Measurements from ENCODE around the gene ZNF605. TPM values are rescaled to one million over a fixed set of nuclear protein-coding genes. Genes with fewer than 3 reads are reported as not detected.
A peak's percentile ranks its signal among the peaks of the same experiment; 100 is the strongest.
"Not testable (repeated sequence)": the region's sequence is repeated elsewhere in the genome, so short reads cannot be mapped to it uniquely, and the experiment has no call there.

Gene ZNF605
- total and polyA plus RNA-seq, 4 donors = 2.1 to 17.3 (median 7.3) TPM

- Histone ChIP-seq H3K36me3 (ENCODE audit: control insufficient read depth in 4 of 4, insufficient read depth in 4 of 4, low read length in 4 of 4) (peaks cover 2 to 16% (median 9%) of the 10 kb centered on the region in 4 donors), H3K9ac (ENCODE audit: insufficient read depth in 1 of 2, low read length in 2 of 2) (no peak overlapping the region), H3K27ac (ENCODE audit: low read depth in 1 of 2, low read length in 1 of 2) (peak overlapping the region in 1 of 2 donors; percentile 3), H3K4me1 (ENCODE audit: control insufficient read depth in 5 of 5, insufficient read depth in 5 of 5, low read length in 5 of 5) (peaks cover 0 to 4% (median 0%) of the 10 kb centered on the region in 5 donors), H3K4me3 (no peak overlapping the region), H3K27me3 (ENCODE audit: control insufficient read depth in 3 of 3, insufficient read depth in 3 of 3, low read length in 2 of 3) (no peaks in the 10 kb centered on the region), H3K9me3 (ENCODE audit: control insufficient read depth in 4 of 4, insufficient read depth in 3 of 4, low read length in 3 of 4) (peaks cover 0 to 3% (median 0%) of the 10 kb centered on the region in 4 donors)
- no peak for ATAC-seq (ENCODE audit: insufficient read depth, low FRiP score)
- no peak for TF ChIP-seq CTCF (IDR thresholded peaks at IDR 0.05; ENCODE audit: control extremely low read depth, extremely low read depth)
- peak in 1 of 3 donors; percentile 33 for DNase-seq
- WGBS, 2 donors = 64% methylated on average over 7 of the region's 7 CpGs
These were observed 74.3 kb downstream of the ZNF605 start for GRCh38 chr12:132881818-132882217.

- not testable (repeated sequence) for H3K9me3 ChIP-seq (ENCODE audit: control insufficient read depth in 4 of 4, insufficient read depth in 3 of 4, low read length in 3 of 4); H3K4me3 ChIP-seq; ATAC-seq (ENCODE audit: insufficient read depth, low FRiP score); DNase-seq; H3K27ac ChIP-seq (ENCODE audit: low read depth in 1 of 2, low read length in 1 of 2); H3K4me1 ChIP-seq (ENCODE audit: control insufficient read depth in 5 of 5, insufficient read depth in 5 of 5, low read length in 5 of 5); H3K9ac ChIP-seq (ENCODE audit: insufficient read depth in 1 of 2, low read length in 2 of 2); H3K27me3 ChIP-seq (ENCODE audit: control insufficient read depth in 3 of 3, insufficient read depth in 3 of 3, low read length in 2 of 3)
- 92 to 96% methylated on average over 16 to 21 of the region's 21 CpGs for WGBS, 2 donors
- peaks cover 11 to 46% (median 16%) of the 10 kb centered on the region in 4 donors for H3K36me3 ChIP-seq (ENCODE audit: control insufficient read depth in 4 of 4, insufficient read depth in 4 of 4, low read length in 4 of 4)
These were observed 81.5 kb downstream of the ZNF605 start for GRCh38 chr12:132874620-132875019.

DNA sequence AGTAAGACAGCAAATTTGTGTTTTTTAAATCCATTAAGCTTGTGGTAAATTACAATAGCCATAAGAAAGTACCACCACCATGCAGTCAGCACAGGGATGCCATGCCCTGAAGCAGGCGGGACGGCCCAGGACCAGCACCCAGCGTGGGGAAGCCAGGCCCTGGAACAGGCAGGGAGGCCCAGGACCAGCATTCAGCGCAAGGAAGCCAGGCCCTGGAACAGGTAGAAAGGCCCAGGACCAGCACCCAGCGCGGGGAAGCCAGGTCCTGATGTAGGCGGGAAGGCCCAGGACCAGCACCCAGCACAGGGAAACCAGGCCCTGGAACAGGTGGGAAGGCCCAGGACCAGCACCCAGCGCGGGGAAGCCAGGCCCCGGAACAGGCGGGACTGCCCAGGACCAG, 81.9 kb downstream of the ZNF605 start:
- DNase-seq (no peak), ATAC-seq (ENCODE audit: insufficient read depth, low FRiP score) (no peak)

DNA sequence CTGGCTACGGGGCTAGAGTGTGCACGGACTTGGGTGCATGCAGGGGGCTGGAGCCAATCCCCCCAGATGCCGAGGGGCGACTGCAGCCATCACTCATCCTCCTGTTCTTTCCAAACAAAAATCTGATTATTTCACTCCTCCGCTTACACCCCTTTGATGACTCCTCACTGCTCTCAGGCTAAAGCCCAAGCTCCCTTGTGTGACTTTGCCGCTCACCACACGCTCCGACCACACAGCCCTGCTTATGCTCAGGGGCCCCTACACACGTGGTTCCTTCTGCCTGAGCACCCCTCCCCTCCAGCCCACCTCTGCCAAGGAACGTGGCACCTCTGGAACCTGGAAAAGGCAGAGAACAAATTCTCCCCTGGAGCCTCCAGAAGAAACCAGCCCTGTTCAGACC, 82.4 kb downstream of the ZNF605 start:
- no peak overlapping the region for H3K9ac ChIP-seq (ENCODE audit: insufficient read depth in 1 of 2, low read length in 2 of 2)
- H3K27ac ChIP-seq (ENCODE audit: low read depth in 1 of 2, low read length in 1 of 2) = no peak overlapping the region
- peaks cover 14 to 52% (median 17%) of the 10 kb centered on the region in 4 donors for H3K36me3 ChIP-seq (ENCODE audit: control insufficient read depth in 4 of 4, insufficient read depth in 4 of 4, low read length in 4 of 4)
- ATAC-seq (ENCODE audit: insufficient read depth, low FRiP score) = no peak
- peaks cover 0 to 3% (median 0%) of the 10 kb centered on the region in 4 donors for H3K9me3 ChIP-seq (ENCODE audit: control insufficient read depth in 4 of 4, insufficient read depth in 3 of 4, low read length in 3 of 4)
- TF ChIP-seq CTCF (IDR thresholded peaks at IDR 0.05; ENCODE audit: control extremely low read depth, extremely low read depth) = no peak
- H3K27me3 ChIP-seq (ENCODE audit: control insufficient read depth in 3 of 3, insufficient read depth in 3 of 3, low read length in 2 of 3) = no peaks in the 10 kb centered on the region
- no peak overlapping the region for H3K4me3 ChIP-seq
- no peak for DNase-seq
- H3K4me1 ChIP-seq (ENCODE audit: control insufficient read depth in 5 of 5, insufficient read depth in 5 of 5, low read length in 5 of 5) = no peaks in the 10 kb centered on the region
- WGBS, 2 donors = 93 to 97% methylated on average over 10 of the region's 10 CpGs

More for the DNA sequence above, 81.9 kb downstream of the ZNF605 start:
- H3K36me3 ChIP-seq (ENCODE audit: control insufficient read depth in 4 of 4, insufficient read depth in 4 of 4, low read length in 4 of 4) = peaks cover 14 to 50% (median 17%) of the 10 kb centered on the region in 4 donors
- WGBS, 2 donors = 98 to 100% methylated on average over 9 to 11 of the region's 11 CpGs
- no peaks in the 10 kb centered on the region for H3K4me1 ChIP-seq (ENCODE audit: control insufficient read depth in 5 of 5, insufficient read depth in 5 of 5, low read length in 5 of 5)
- H3K9me3 ChIP-seq (ENCODE audit: control insufficient read depth in 4 of 4, insufficient read depth in 3 of 4, low read length in 3 of 4) = peaks cover 0 to 3% (median 0%) of the 10 kb centered on the region in 4 donors
- no peak for TF ChIP-seq CTCF (IDR thresholded peaks at IDR 0.05; ENCODE audit: control extremely low read depth, extremely low read depth)
- no peak overlapping the region for H3K27ac ChIP-seq (ENCODE audit: low read depth in 1 of 2, low read length in 1 of 2)
- H3K9ac ChIP-seq (ENCODE audit: insufficient read depth in 1 of 2, low read length in 2 of 2) = no peak overlapping the region
- H3K4me3 ChIP-seq = no peak overlapping the region
- H3K27me3 ChIP-seq (ENCODE audit: control insufficient read depth in 3 of 3, insufficient read depth in 3 of 3, low read length in 2 of 3) = no peaks in the 10 kb centered on the region
